OCI-LY3 (cell line): ENCODE results near the gene MAPKAP1.

ENCODE experiments used
- H2AFZ ChIP-seq: fragments of 200-600, 300-600 bp; shearing (Covaris generic); 2 replicates; pipeline ENCODE4 v1.6.0; 2014; ENCODE audit warnings: antibody characterized with exemption, low read depth, low read length
- H3K27ac ChIP-seq: fragments of 200-600, 300-600 bp; sonication (generic); 2 replicates; pipeline ENCODE4 v1.5.1; 2014; ENCODE audit warnings: mild to moderate bottlenecking, low read length, moderate library complexity, mixed read lengths
- H3K27me3 ChIP-seq: fragments of 200-600, 300-600 bp; sonication (generic); 2 replicates; pipeline ENCODE4 v1.6.1; 2014; ENCODE audit warnings: low read depth, low read length, mixed read lengths
- H3K36me3 ChIP-seq: fragments of 200-600, 300-600 bp; sonication (generic); replicated peaks from 2 replicates; pipeline ENCODE3; 2014; ENCODE audit warnings: low read depth, low read length, mixed read lengths
- H3K4me1 ChIP-seq: fragments of 300-600, 200-600 bp; sonication (generic); 2 replicates; pipeline ENCODE4 v1.6.1; 2014; ENCODE audit warnings: low read length, mixed read lengths
- H3K4me2 ChIP-seq: fragments of 200-600, 300-600 bp; sonication (generic); 2 replicates; pipeline ENCODE4 v1.6.1; 2014; ENCODE audit warnings: low read length, mixed read lengths
- H3K4me3 ChIP-seq: fragments of 300-600, 200-600 bp; sonication (generic); 2 replicates; pipeline ENCODE4 v1.5.1; 2014; ENCODE audit warnings: antibody characterized with exemption, mild to moderate bottlenecking, low read length, moderate library complexity
- H3K79me2 ChIP-seq: fragments of 300-600, 200-600 bp; shearing (Covaris generic); 2 replicates; pipeline ENCODE4 v1.6.1; 2014; ENCODE audit warnings: mild to moderate bottlenecking, low read length, mixed read lengths
- H3K9ac ChIP-seq: fragments of 300-600, 200-600 bp; shearing (Covaris generic); 2 replicates; pipeline ENCODE4 v1.6.0; 2014; ENCODE audit warnings: mild to moderate bottlenecking, low read length, moderate library complexity
- H3K9me3 ChIP-seq: fragments of 200-600, 300-600 bp; shearing (Covaris generic); 2 replicates; pipeline ENCODE4 v1.6.1; 2014; ENCODE audit warnings: low read length, mixed read lengths; ENCODE audit not compliant: insufficient read depth
- H4K20me1 ChIP-seq: fragments of 200-600, 300-600 bp; sonication (generic); 2 replicates; pipeline ENCODE4 v1.6.1; 2016; ENCODE audit warnings: low read length, mixed read lengths; ENCODE audit not compliant: insufficient read depth
- CTCF ChIP-seq: fragments of 200-600, 300-600 bp; sonication (generic); IDR thresholded peaks from 2 replicates; pipeline ENCODE4 v1.5.1; 2014; ENCODE audit warnings: antibody characterized with exemption, low read length, low read depth
- EZH2phosphoT487 ChIP-seq: fragments of 200-600 bp; shearing (Covaris generic); IDR thresholded peaks from 2 replicates; pipeline ENCODE4 v1.6.1; 2018; ENCODE audit warnings: antibody characterized with exemption, mixed run types, low read depth

The MAPKAP1 gene

DNA sequence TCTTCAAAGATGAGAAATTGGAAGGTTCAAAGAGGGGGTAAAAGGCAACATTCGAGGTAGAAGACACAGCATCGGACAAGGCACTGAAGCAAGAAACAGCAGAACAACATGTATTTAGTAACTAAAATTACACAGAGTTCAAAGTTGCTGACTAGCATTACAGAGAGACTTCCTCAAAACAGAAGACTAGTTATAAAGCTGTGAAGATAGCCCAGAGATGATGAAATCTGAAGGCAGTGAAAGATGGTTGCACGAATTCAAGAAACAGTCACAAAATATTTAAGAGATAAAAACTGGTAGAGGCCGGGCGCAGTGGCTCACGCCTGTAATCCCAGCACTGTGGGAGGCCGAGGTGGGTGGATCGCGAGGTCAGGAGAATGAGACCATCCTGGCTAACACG is 16.3 kb downstream of the MAPKAP1 start:
- H2AFZ ChIP-seq = no peak overlapping the region
- no peak overlapping the region for H3K4me3 ChIP-seq
- no peak overlapping the region for H3K9ac ChIP-seq
- H3K27ac ChIP-seq = no peak overlapping the region
- H3K4me1 ChIP-seq = no peaks in the 10 kb centered on the region
- no peaks in the 10 kb centered on the region for H3K9me3 ChIP-seq
- no peak overlapping the region for H3K4me2 ChIP-seq
- H3K79me2 ChIP-seq = peaks cover 58% of the 10 kb centered on the region
- TF ChIP-seq CTCF (no peak), EZH2phosphoT487 (no peak)
- peaks cover 11% of the 10 kb centered on the region for H3K36me3 ChIP-seq
- no peaks in the 10 kb centered on the region for H3K27me3 ChIP-seq
- H4K20me1 ChIP-seq = peaks cover 36% of the 10 kb centered on the region

GRCh38 chr9:125687163-125687863 is 19.7 kb downstream of the MAPKAP1 start:
- no peak overlapping the region for H3K4me2 ChIP-seq
- no peak overlapping the region for H3K9ac ChIP-seq
- H3K79me2 ChIP-seq = peaks cover 41% of the 10 kb centered on the region
- peaks cover 30% of the 10 kb centered on the region for H4K20me1 ChIP-seq
- no peaks in the 10 kb centered on the region for H3K9me3 ChIP-seq
- H3K4me1 ChIP-seq = no peaks in the 10 kb centered on the region
- no peak for TF ChIP-seq CTCF
- no peak for TF ChIP-seq EZH2phosphoT487
- H3K27ac ChIP-seq = no peak overlapping the region
- H3K36me3 ChIP-seq = peaks cover 10% of the 10 kb centered on the region
- H3K4me3 ChIP-seq = no peak overlapping the region
- no peak overlapping the region for H2AFZ ChIP-seq
- no peaks in the 10 kb centered on the region for H3K27me3 ChIP-seq

GRCh38 chr9:125685167-125685566 is 21.8 kb downstream of the MAPKAP1 start:
- Histone ChIP-seq H3K4me2 (no peak overlapping the region), H3K79me2 (peaks cover 35% of the 10 kb centered on the region), H3K9me3 (no peaks in the 10 kb centered on the region), H3K9ac (no peak overlapping the region), H3K36me3 (peaks cover 10% of the 10 kb centered on the region), H3K27me3 (no peaks in the 10 kb centered on the region), H4K20me1 (peaks cover 16% of the 10 kb centered on the region), H3K4me3 (no peak overlapping the region), H2AFZ (no peak overlapping the region), H3K27ac (no peak overlapping the region), H3K4me1 (peaks cover 13% of the 10 kb centered on the region)
- TF ChIP-seq EZH2phosphoT487 = no peak
- no peak for TF ChIP-seq CTCF

- no peaks in the 10 kb centered on the region for H3K9me3 ChIP-seq
- H3K36me3 ChIP-seq = peaks cover 8% of the 10 kb centered on the region
- no peak overlapping the region for H2AFZ ChIP-seq
- TF ChIP-seq EZH2phosphoT487 = no peak
- TF ChIP-seq CTCF = no peak
- H3K4me3 ChIP-seq = no peak overlapping the region
- H3K79me2 ChIP-seq = peaks cover 34% of the 10 kb centered on the region
- H3K9ac ChIP-seq = no peak overlapping the region
- no peaks in the 10 kb centered on the region for H3K27me3 ChIP-seq
- H3K27ac ChIP-seq = no peak overlapping the region
- peaks cover 28% of the 10 kb centered on the region for H3K4me1 ChIP-seq
- H4K20me1 ChIP-seq = 0 out of 2 replicates have a peak, but pooled peaks cover 9% of the 10 kb centered on the region
- H3K4me2 ChIP-seq = no peak overlapping the region
These were observed 23.5 kb downstream of the MAPKAP1 start for GRCh38 chr9:125683486-125683885.
